K562 (cell line): ENCODE results near the gene CDK5R1. TPM values are rescaled to one million over a fixed set of nuclear protein-coding genes. Genes with fewer than 3 reads are reported as not detected.
A peak's percentile ranks its signal among the peaks of the same experiment; 100 is the strongest.

Source experiments
- ATAC-seq: fragments of 200-7000 bp; cut with Tn5 transposase; 3 replicates; pipeline ENCODE4 v1.9.1; 2020; ENCODE audit warnings: moderate library complexity
- BruUV-seq: library from RNA; stranded (reverse); fragments of 400-500 nt; replicated peaks from 2 replicates; lab custom pipeline; 2021; lab: Mats Ljungman, UMichigan
- CTCF ChIA-PET: fragments of 300-600 bp; formaldehyde crosslinking; extraction: SDS; loops from one replicate; lab custom pipeline; 2021; ENCODE audit warnings: low intra/inter-chr PET ratio; lab: Yijun Ruan, JAX
- POLR2A ChIA-PET: fragments of 300-600, 350-650 bp; sonication (Branson Sonifier 250); formaldehyde crosslinking; extraction: SDS; loops from one replicate; lab custom pipeline; 2021; ENCODE audit warnings: antibody characterized with exemption, inconsistent platforms; lab: Yijun Ruan, JAX
- DNase-seq, 4 experiments: peaks; one replicate each; pipeline versions ENCODE4 v3.0.0 to v3.0.0-alpha.2; 2011 to 2018; ENCODE audit warnings: low spot score in 3 of 4, mixed read lengths in 3 of 4; ENCODE audit errors: extremely low read depth in 1 of 4
- FAIRE-seq: peaks from 2 replicates; lab custom pipeline; 2011; peaks lifted over from hg19 to GRCh38; lab: Jason Lieb, UNC
- H2AFZ ChIP-seq: 2 replicates; pipeline ENCODE4 v1.6.0; 2011; ENCODE audit warnings: low read depth, low read length, control low read depth, inconsistent platforms
- H3K27ac ChIP-seq: fragments of 200-600 bp; 3 replicates; pipeline ENCODE4 v1.8.0; 2011; ENCODE audit warnings: low read depth, mild to moderate bottlenecking, control low read depth, inconsistent platforms, low read length, moderate library complexity, mixed read lengths; ENCODE audit errors: extremely low read depth
- H3K27me3 ChIP-seq, 2 experiments: fragments of 300-600 bp in 1 of 2; 2 replicates in 1 of 2; 3 replicates in 1 of 2; pipeline versions ENCODE4 v1.6.0 to v1.8.0; 2011; ENCODE audit warnings: inconsistent platforms in 2 of 2, low read length in 2 of 2, mild to moderate bottlenecking in 1 of 2, mixed read lengths in 1 of 2, moderate library complexity in 1 of 2; ENCODE audit not compliant: control insufficient read depth in 2 of 2, insufficient read depth in 2 of 2
- H3K36me3 ChIP-seq: fragments of 300-600 bp; 3 replicates; pipeline ENCODE4 v1.8.0; 2011; ENCODE audit warnings: mild to moderate bottlenecking, low read length, inconsistent platforms; ENCODE audit not compliant: control insufficient read depth, insufficient read depth
- H3K4me1 ChIP-seq, 2 experiments: fragments of 200-600 bp in 1 of 2; replicated peaks in 1 of 2; 2 replicates in 1 of 2; 3 replicates in 1 of 2; pipeline versions ENCODE4 v1.5.1 to v1.8.0; 2011; ENCODE audit warnings: inconsistent platforms in 2 of 2, low read length in 2 of 2, mild to moderate bottlenecking in 1 of 2, mixed read lengths in 1 of 2, moderate library complexity in 1 of 2; ENCODE audit not compliant: control insufficient read depth in 2 of 2, insufficient read depth in 2 of 2
- H3K4me2 ChIP-seq: 2 replicates; pipeline ENCODE4 v1.6.1; 2011; ENCODE audit warnings: low read length, control low read depth, inconsistent platforms, mixed read lengths; ENCODE audit not compliant: insufficient read depth
- H3K4me3 ChIP-seq: fragments of 200-600 bp; sonication (generic), shearing (Covaris generic); 2 replicates; pipeline ENCODE4 v1.5.1; 2016; ENCODE audit warnings: control low read depth, inconsistent platforms
- H3K79me2 ChIP-seq: fragments of 200-600 bp; 3 replicates; pipeline ENCODE4 v1.8.0; 2011; ENCODE audit warnings: low read length, inconsistent platforms; ENCODE audit not compliant: control insufficient read depth, insufficient read depth
- H3K9ac ChIP-seq, 2 experiments: 2 replicates each; pipeline versions ENCODE4 v1.6.0 to v1.6.1; 2011; ENCODE audit warnings: low read depth in 2 of 2, low read length in 2 of 2, control low read depth in 1 of 2, inconsistent platforms in 1 of 2, mild to moderate bottlenecking in 1 of 2, mixed read lengths in 1 of 2; ENCODE audit not compliant: insufficient read depth in 1 of 2
- H3K9me1 ChIP-seq: one replicate; pipeline ENCODE4 v1.6.0; 2011; ENCODE audit warnings: inconsistent platforms, mild to moderate bottlenecking, low read length, moderate library complexity; ENCODE audit not compliant: control insufficient read depth, insufficient read depth
- H3K9me3 ChIP-seq: replicated peaks from 2 replicates; pipeline ENCODE4 v1.5.1; 2011; ENCODE audit warnings: low read depth, low read length, inconsistent platforms; ENCODE audit not compliant: control insufficient read depth, insufficient read depth
- H4K20me1 ChIP-seq: replicated peaks from 2 replicates; pipeline ENCODE4 v1.6.1; 2011; ENCODE audit warnings: low read length, inconsistent platforms, mixed read lengths; ENCODE audit not compliant: control insufficient read depth, insufficient read depth
- ARID1B ChIP-seq: fragments of 450-650 bp; IDR thresholded peaks from 2 replicates; pipeline ENCODE4 v1.6.1; 2016; ENCODE audit warnings: antibody characterized with exemption, mild to moderate bottlenecking, inconsistent platforms
- ATF4 ChIP-seq: fragments of 450-650 bp; formaldehyde crosslinking; IDR thresholded peaks from 2 replicates; pipeline ENCODE4 v1.4.0; 2022; ENCODE audit warnings: mild to moderate bottlenecking, moderate library complexity
- CGGBP1 ChIP-seq: fragments of 250-450 bp; sonication (Bioruptor Pico); IDR thresholded peaks from 2 replicates; pipeline ENCODE4 v1.9.0; 2021; ENCODE audit warnings: mild to moderate bottlenecking
- PHTF2 ChIP-seq: fragments of 250-450 bp; sonication (Bioruptor Pico); IDR thresholded peaks from 2 replicates; pipeline ENCODE4 v1.5.0; 2021; ENCODE audit warnings: mild to moderate bottlenecking
- POLR2A ChIP-seq: fragments of 450-650 bp; conservative IDR thresholded peaks from 2 replicates; pipeline ENCODE4 v1.6.1; 2016
- RBM22 ChIP-seq: fragments of 200-400 bp; formaldehyde crosslinking; IDR thresholded peaks from 2 replicates; pipeline ENCODE4 v1.6.1; 2018; ENCODE audit warnings: low read length, low read depth; ENCODE audit not compliant: poor library complexity, severe bottlenecking
- ZNF408 ChIP-seq: fragments of 250-450 bp; sonication (Bioruptor Pico); IDR thresholded peaks from 2 replicates; pipeline ENCODE4 v1.4.0; 2020; ENCODE audit warnings: low read depth, mild to moderate bottlenecking, moderate library complexity
- WGBS: fragments of 100-300 bp; shearing (Covaris generic); methylation state at CpG from one replicate; pipeline ENCODE4 v1.1.6; 2016; ENCODE audit warnings: low coverage, mixed read lengths; ENCODE audit not compliant: insufficient coverage; ENCODE audit errors: missing lambda C conversion rate; 5-methylcytosine and 5-hydroxymethylcytosine counted together
- in situ Hi-C: fragments of 300-500 bp; cut with MboI; formaldehyde crosslinking; loops from 4 replicates; pipeline ENCODE4 v1.15.0; 2018; ENCODE audit warnings: inconsistent platforms, mixed read lengths
- intact Hi-C: fragments of 100-400 bp; cut with micrococcal nuclease; formaldehyde crosslinking; loops from 2 replicates; pipeline ENCODE4 v1.14.2; 2022
- polyA plus RNA-seq, 8 experiments: library from polyadenylated mRNA; depleted of rRNA in 4 of 8; stranded (reverse) in 5 of 8; unstranded in 3 of 8; fragments of >200 nt; fragmentation: Nextera tagmentation in 2 of 8; fragmentation: Illumina TruSeq in 1 of 8; extraction: Ambion mirVana in 2 of 8; extraction: Trizol in 1 of 8; gene quantifications; 2 replicates each; pipeline versions ENCODE4 v1.2.1 to v1.2.3, GENCODE V29; 2011 to 2014; ENCODE audit warnings: inconsistent platforms in 1 of 8, missing spikeins in 1 of 8
- total RNA-seq, 7 experiments: library from RNA; depleted of rRNA in 6 of 7; stranded (reverse); fragments of >200 nt in 6 of 7; fragmentation: Illumina TruSeq in 2 of 7; extraction: Trizol in 2 of 7; gene quantifications; 2 replicates each; pipeline versions ENCODE4 v1.2.1 to v1.2.3, GENCODE V29; 2011 to 2021; ENCODE audit warnings: low replicate concordance in 1 of 7

The CDK5R1 gene
- total and polyA plus RNA-seq, 9 of the 15 experiments (the other 6 are each of a cell fraction or from before 2014, with no cell fraction given) = 0.10 to 4.8 (median 2.3) TPM

GRCh38 chr17:32495359-32496231 is 8.8 kb downstream of the CDK5R1 start:
- intact Hi-C loops (no loop called here), in situ Hi-C loops (no loop called here)
- Histone ChIP-seq H2AFZ (no peak overlapping the region), H3K4me2 (no peak overlapping the region), H4K20me1 (0 out of 2 replicates have a peak, but pooled peaks cover 4% of the 10 kb centered on the region), H3K9ac (peak overlapping the region in 1 of 2 experiments; percentile 31; a peak in 1 of 4 replicates), H3K27me3 (no peaks in the 10 kb centered on the region), H3K36me3 (peaks cover 6% of the 10 kb centered on the region; the same call in 2 of the 3 replicates), H3K4me3 (no peak overlapping the region), H3K9me1 (no peaks in the 10 kb centered on the region), H3K27ac (no peak overlapping the region), H3K9me3 (no peaks in the 10 kb centered on the region), H3K4me1 (peaks cover 5 to 15% of the 10 kb centered on the region in 2 experiments; a peak in 4 of 5 replicates), H3K79me2 (no peaks in the 10 kb centered on the region)
- ChIA-PET CTCF (no interaction called here), POLR2A (interaction anchor here (1.2 to 1.3 kb wide), 2 partner anchors 9 to 12 kb away, joined by 4 read pairs; partner anchors contain the start of gene CDK5R1)
- WGBS = 70% methylated on average over 40 of the region's 45 CpGs
- no TSS peak for BruUV-seq
- DNase-seq = no peak
- no peak for ATAC-seq
- TF ChIP-seq PHTF2 = no peak
- no peak for TF ChIP-seq POLR2A
- peak; percentile 35 for TF ChIP-seq RBM22
- TF ChIP-seq ATF4 (CRISPR knock-in tag) = no peak
- no peak for TF ChIP-seq ARID1B
- TF ChIP-seq ZNF408 = no peak
- no peak for TF ChIP-seq CGGBP1 (CRISPR knock-in tag)
- no peak for FAIRE-seq
